GM18867 (cell line): ENCODE data around the gene BSG.
A peak's percentile ranks its signal among the peaks of the same experiment; 100 is the strongest.
"Not testable (repeated sequence)": the region's sequence is repeated elsewhere in the genome, so short reads cannot be mapped to it uniquely, and the experiment has no call there.

Source experiments
- ATAC-seq: cut with Tn5 transposase; IDR thresholded peaks from one replicate; pipeline ENCODE4 v1.9.1; 2021; ENCODE audit warnings: mild to moderate bottlenecking, moderate library complexity; ENCODE audit not compliant: unreplicated experiment

Gene BSG

GRCh38 chr19:617551-618246 lies 45.3 kb downstream of the BSG start:
- no peak for ATAC-seq

DNA sequence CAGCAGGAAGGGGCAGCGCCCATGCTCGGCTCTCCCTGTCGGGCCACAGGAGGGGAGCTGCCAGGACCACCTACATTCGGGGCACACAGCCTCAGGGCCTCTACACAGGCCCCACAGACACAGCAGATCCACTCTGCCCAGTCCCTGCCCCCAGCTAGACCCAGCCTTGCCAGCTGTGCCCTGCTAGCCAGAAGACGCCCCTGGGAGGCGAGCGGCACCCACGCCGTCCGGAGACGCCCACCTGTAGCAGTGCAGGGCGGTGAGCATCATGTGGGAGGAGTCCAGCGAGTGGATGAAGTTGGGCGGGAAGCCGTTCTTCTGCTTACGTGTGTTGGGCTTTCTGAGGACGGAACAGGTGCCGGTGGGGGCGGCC lies 45.8 kb downstream of the BSG start:
- ATAC-seq, result no peak

DNA sequence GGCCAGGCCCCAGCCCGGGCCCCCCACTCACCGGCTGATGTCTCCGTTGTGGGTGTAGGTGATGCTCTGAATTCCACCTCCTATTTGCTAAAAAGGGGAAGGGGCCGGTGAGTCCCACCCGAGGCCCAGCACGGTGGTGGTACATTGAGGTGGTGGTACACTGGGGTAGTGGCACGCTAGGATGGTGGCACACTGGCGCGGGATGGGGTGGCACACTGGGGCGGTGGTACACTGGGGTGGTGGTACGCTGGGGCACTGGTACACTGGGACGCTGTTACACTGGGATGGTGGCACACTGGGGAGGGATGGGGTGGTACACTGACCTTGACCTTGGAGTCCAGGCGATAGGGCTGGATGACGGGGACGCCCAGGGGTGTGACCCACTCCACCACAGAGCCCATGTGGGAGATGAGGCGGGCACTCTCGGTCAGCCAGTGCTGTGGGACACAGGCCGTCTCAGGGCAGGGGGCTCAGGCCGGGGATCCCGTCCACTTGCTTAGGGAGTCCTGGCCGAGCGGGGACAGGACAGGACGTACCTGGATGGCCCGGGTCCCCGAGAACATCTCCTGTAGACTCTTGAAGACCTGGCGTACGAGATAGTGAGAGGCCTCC lies 46.4 kb downstream of the BSG start:
- no peak for ATAC-seq

- ATAC-seq, result no peak
These were observed 47.0 kb downstream of the BSG start for GRCh38 chr19:619286-620002.

DNA sequence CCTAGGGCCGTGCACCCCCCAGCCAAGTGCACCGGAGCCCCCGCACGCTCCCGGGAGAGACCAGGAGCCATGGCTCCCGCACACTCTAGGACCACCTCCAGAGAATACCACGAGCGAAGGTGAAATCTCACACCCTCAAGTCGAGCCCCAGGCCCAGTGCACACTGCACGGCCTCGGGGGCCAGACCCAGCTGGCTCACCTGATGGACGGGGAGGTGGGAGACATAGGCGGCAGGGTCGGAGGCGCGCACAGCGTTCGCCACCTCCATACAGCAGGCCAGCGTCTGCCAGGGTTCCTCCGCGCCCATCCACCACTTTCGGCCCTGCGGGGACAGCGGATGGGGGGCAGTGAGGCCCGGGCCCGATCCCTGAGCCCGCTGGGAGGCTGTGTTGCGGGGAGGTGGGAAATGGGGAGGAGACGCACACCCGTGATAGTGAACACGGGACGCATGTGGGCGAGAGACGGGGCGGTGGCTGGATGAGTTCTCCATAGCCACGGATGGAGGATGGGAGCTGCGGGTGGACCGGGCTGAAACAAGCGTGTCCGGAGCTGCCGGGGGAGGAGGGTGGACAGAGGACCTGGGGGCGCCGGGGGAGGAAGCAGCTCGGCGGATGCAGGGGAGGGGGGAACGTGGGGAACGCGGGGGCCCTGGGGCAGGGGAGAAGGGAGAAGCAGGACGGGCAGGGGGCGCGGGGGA lies 47.9 kb downstream of the BSG start:
- ATAC-seq, result no peak

GRCh38 chr19:621191-621590 lies 48.8 kb downstream of the BSG start:
- ATAC-seq, result not testable (repeated sequence)

GRCh38 chr19:621819-622218 lies 49.4 kb downstream of the BSG start:
- ATAC-seq, result no peak

DNA sequence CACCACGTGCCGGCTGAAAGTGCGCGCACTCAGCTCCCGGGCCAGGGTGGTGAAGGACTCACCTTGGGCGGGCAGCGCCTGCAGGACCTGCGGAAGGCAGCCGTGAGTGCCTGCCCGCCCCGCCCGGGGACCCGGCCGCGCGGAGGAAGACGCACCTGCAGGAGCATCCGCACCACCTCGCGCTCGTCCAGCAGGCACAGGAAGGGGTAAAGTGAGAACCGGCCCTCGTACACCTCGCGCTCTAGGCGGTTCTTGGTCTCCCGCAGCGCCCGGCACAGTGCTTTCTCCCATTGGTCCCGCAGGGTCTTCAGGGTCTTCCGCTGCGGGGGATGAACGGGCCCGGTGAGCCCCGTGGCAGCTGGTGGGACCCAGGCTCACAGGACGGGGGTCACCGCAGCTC lies 50.3 kb downstream of the BSG start:
- ATAC-seq, result no peak

DNA sequence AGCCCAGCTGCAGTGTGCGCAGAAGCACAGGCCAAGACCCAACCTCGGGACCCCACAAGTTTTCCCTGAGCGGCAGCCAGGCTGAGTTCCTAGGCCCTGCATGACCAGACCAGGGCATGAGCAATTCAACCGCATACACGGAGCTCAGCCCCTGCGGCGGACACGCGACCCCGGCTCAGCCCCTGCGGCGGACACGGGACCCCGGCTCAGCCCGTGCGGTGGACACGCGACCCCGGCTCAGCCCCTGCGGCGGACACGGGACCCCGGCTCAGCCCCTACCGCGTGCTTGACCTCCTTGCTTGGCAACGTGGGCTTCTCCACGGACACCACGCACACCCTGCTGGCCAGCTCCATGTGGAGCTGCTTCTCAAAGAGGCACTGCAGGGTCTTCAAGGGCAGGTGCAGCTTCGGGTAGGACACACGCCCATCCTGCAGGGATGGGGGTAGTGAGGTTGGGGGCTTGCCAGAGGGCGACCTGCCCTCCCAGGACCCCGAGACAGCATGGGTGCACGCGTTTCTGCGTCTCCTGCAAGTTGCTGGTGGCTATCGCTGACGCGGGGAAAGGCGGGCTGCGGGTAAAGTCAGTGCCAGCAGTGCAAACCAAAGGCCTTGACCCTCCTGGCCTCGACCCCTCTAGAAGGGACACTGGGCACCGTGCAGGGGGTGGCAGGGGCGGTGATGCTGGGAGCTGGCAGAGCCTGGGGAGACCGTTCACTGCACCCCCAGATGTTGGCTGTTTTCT lies 51.0 kb downstream of the BSG start:
- no peak for ATAC-seq

DNA sequence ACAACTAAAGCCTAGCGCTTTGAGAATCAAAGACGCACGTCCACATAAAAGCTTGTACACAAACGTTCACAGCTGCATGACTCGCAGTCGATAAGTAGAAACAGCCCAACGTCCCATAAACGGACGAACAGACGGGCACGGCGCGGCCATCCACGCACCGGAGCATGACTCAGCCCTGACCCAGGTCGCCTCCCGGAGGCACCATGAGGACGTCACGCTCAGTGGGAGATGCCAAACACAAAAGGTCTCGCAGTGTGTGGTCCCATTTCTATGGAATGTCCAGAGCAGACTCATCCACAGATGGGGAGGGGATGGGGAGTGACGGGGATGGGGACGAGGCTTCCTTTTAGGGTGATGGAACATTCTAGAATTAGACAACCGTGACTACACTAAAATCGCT lies 51.6 kb downstream of the BSG start:
- ATAC-seq, result no peak

DNA sequence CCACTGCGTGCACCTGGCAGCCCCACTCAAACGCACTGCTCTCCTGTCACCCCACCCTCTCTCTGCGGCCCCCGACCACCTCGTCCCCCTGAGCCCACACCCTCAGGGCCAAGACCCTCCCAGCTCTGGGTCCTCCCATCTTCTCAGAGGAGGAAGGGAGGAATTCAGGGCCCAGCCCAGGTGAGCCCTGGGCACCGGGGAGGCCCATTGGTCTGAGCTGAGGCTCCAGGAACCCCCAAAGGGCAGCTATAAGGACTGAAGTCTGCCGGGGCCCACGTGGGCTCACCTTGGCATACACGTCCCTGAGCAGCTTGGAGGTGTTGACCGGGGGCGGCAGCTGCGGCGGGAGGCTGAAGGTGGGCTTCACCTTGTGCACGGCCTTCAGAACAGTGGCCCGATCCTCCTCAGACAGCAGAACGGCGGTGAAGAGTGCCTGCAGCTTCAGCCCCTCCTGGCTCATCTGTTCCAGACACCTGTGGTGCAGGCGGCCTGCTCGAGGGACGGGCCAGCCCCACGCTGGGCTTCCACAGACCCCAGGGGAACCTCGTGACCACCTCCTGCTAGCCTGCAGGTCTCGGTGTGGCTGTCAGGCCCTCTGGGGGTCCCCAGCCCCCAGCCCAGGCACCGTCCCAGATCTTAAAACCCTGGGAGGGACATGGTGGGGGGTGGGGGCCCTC lies 52.2 kb downstream of the BSG start:
- ATAC-seq, result no peak

DNA sequence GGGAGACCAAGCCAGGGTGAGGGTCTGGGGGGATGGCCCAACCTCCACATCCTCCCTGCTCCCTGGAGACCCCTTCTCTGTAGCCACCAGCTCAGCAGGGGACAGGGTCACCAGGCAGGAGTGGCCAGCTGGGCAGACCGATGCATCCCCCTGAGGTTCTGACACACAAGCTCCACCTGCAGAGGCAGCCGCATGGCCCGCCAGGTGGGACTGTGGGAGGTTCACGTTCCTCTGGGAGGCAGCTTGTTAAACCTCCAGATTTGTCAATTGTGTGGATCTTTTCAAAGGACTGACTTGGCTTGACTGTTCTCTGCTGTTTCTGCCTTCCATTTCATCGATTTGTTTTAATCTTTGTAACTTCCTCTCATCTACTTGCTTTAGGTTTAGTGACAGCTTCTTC lies 52.9 kb downstream of the BSG start:
- no peak for ATAC-seq

- ATAC-seq, result not testable (repeated sequence)
These were observed 54.2 kb downstream of the BSG start for GRCh38 chr19:626566-626965.

- no peak for ATAC-seq
These were observed 55.8 kb downstream of the BSG start for GRCh38 chr19:628168-628567.

DNA sequence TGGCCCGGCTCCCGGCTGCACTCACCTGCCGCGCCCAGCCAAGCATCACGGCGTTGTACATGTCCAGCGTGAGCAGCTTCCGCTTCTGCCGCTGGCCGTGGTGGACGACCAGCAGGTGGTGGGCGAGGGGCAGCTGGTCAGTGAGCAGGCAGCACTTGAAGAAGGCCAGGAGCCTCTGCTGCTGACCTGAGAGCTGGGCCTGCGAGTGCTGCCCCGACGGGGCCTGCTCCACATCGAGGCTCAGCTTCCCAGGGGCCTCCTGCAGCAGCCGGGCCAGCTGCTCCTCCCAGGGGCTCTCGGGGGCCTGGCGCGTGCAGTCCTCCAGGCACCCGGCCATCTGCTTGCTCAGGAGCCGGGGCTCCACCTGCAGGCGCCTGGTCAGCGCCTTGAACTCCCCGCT lies 57.1 kb downstream of the BSG start:
- ATAC-seq, result not testable (repeated sequence)

DNA sequence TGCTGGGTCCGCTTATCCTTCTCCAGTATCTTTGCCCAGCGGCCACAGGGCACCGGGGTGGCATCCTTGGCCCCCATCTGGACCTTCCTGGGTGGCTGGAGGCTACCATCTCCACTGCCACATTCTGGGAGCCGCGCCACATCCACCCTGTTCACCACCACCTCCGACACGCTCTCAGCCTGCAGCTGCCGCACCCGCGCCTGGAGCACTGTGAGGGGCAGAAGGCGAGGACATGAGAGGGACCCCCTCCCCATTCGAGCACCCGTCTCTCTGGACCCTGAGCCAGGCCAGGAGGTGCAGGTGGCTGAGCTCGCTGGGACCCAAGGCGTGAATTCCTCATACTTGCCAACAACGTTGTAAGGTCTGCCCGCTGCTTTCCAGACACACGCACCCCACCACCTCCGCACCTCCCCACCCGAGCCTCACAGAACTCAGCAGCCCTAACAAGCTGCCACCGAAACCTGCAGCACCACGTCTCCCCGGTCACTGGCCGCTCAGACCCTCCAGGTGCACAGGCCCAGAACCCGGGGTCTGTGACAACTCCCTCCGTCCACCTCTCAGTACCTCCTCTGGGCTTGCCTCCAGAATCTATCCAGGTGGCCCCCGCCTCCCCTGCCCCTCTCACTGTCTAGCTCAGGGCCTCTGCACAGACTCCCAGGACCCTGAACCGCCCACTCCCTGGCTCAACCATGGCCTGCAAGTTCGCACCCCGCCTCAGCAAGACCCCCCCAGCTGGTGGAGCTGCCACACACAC lies 57.7 kb downstream of the BSG start:
- ATAC-seq, result no peak

DNA sequence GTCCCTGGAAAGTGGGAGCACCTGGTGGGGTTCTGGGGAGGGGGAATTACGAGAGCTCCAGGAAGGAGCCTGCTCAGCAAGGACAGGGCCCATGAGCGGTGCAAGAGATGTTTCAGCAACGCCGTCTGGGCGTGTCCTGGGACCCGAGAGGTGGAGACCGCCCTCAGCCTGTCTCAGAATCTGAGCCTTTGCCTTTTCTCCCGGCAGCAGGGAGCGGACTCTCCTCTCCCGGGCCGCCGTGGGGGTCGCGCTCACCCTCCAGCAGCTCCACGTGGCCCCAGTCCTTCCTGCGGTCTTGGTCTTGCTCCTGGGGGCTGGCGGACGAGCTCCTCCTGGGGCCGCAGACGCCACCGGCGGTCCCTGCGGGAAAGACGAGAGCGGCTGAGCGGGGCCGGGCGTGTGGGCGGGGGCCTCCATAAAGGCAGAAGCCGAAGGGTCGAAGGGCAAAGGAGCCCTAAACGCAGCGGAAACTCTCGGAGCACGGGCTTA lies 60.2 kb downstream of the BSG start:
- ATAC-seq, result peak; percentile 25
